Breast epithelium (tissue), 4 donors: ENCODE measurements around the gene PSMB4. TPM values are rescaled to one million over a fixed set of nuclear protein-coding genes. Genes with fewer than 3 reads are reported as not detected.

ENCODE experiments used
- DNase-seq, 2 donors: peaks; one replicate each; pipeline ENCODE4 v3.0.0-alpha.2; 2019; ENCODE audit warnings: low spot score in 2 of 2
- H3K27ac ChIP-seq, 2 donors: fragments of 200-600 bp; sonication (generic) in 1 of 2; one replicate each; pipeline ENCODE4 v1.5.1; 2016 to 2019; ENCODE audit warnings: mild to moderate bottlenecking in 1 of 2
- H3K27me3 ChIP-seq, 2 donors: fragments of 200-600 bp; sonication (generic) in 1 of 2; one replicate each; pipeline versions ENCODE4 v1.5.1 to v1.6.0; 2017 to 2019; ENCODE audit warnings: control low read depth in 1 of 2, mild to moderate bottlenecking in 1 of 2
- H3K36me3 ChIP-seq: fragments of 200-600 bp; one replicate; pipeline ENCODE4 v1.5.1; 2019
- H3K4me1 ChIP-seq, 2 donors: fragments of 200-600 bp; sonication (generic); one replicate each; pipeline ENCODE4 v1.5.1; 2016 to 2019; ENCODE audit warnings: control low read depth in 1 of 2
- H3K4me3 ChIP-seq, 3 donors: fragments of 200-600 bp; sonication (generic); 1 replicate in 2 of 3; 2 replicates in 1 of 3; pipeline ENCODE4 v1.5.1; 2016 to 2019; ENCODE audit warnings: mild to moderate bottlenecking in 3 of 3, moderate library complexity in 2 of 3
- H3K9me3 ChIP-seq, 2 donors: fragments of 200-600 bp; sonication (generic) in 1 of 2; one replicate each; pipeline ENCODE4 v1.5.1; 2016 to 2019; ENCODE audit warnings: control low read depth in 1 of 2
- POLR2A ChIP-seq: fragments of 450-650 bp; IDR thresholded peaks from one replicate; pipeline ENCODE4 v1.6.1; 2016; ENCODE audit warnings: antibody characterized with exemption, mild to moderate bottlenecking, moderate library complexity
- POLR2AphosphoS5 ChIP-seq, 3 donors: sonication (generic); formaldehyde crosslinking; IDR thresholded peaks; one replicate each; pipeline ENCODE4 v1.6.1; 2017; ENCODE audit warnings: antibody characterized with exemption in 3 of 3
- intact Hi-C: fragments of 100-400 bp; cut with DNase I; formaldehyde crosslinking; loops from one replicate; pipeline ENCODE4 v1.15.1; 2023; ENCODE audit warnings: low total_unique reads
- total RNA-seq, 3 donors: library from RNA; depleted of rRNA; stranded (reverse); fragments of >200 nt; gene quantifications; one replicate each; pipeline ENCODE4 v1.1.0, GENCODE V29; 2016
- TF ChIP-seq, protein P1 (sequence below), 3 donors: fragments of 450-650 bp; IDR thresholded peaks; one replicate each; pipeline ENCODE4 v1.5.1; 2016 to 2017; ENCODE audit warnings: antibody characterized with exemption in 3 of 3, mild to moderate bottlenecking in 3 of 3, moderate library complexity in 3 of 3

Gene PSMB4
- total RNA-seq, 3 donors from 2014 or later: 234 to 270 (median 254) TPM

DNA sequence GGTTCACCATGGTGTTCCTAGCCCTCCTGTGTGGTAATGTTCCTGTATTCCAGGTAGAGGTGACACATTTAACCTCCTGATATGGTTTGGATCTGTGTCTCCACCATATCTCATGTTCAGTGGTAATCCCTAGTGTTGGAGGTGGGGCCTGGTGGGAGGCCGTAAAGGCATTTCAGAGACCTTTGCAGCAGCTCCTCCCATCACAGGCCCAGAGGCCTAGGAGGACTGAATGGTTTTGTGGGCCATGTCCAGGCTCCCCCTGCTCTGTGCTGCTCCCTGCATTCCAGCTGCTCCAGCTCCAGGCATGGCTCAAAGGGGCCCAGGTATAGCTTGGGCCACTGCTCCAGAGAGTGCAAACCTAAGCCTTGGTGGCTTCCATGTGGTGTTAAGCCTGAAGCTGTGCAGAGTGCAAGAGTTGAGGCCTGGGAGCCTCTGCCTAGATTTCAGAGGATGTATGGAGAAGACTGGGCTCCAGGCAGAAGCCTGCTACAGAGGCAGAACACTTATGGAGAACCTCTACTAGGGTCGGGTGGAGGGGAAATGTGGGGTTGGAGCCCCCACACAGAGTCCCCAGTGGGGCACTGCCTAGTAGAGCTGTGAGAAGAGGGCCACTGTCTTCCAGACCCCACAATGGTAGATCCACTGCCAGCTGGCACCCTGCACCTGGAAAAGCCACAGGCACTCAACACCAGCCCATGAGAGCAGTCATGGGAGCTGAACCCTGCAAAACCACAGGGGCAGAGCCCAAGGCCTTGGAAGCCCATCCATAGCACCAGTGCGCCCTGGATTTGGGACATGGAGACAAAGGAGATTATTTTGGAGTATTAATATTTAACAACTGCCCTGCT, 36.8 kb upstream of the PSMB4 start:
- no peak for TF ChIP-seq POLR2A
- TF ChIP-seq, protein P1, sequence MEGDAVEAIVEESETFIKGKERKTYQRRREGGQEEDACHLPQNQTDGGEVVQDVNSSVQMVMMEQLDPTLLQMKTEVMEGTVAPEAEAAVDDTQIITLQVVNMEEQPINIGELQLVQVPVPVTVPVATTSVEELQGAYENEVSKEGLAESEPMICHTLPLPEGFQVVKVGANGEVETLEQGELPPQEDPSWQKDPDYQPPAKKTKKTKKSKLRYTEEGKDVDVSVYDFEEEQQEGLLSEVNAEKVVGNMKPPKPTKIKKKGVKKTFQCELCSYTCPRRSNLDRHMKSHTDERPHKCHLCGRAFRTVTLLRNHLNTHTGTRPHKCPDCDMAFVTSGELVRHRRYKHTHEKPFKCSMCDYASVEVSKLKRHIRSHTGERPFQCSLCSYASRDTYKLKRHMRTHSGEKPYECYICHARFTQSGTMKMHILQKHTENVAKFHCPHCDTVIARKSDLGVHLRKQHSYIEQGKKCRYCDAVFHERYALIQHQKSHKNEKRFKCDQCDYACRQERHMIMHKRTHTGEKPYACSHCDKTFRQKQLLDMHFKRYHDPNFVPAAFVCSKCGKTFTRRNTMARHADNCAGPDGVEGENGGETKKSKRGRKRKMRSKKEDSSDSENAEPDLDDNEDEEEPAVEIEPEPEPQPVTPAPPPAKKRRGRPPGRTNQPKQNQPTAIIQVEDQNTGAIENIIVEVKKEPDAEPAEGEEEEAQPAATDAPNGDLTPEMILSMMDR (IDR thresholded peaks at IDR 0.05): no peak
- TF ChIP-seq POLR2AphosphoS5 (IDR thresholded peaks at IDR 0.05): no peak
- Histone ChIP-seq H3K27ac (no peak overlapping the region), H3K27me3 (no peaks in the 10 kb centered on the region), H3K9me3 (peaks cover 9 to 14% of the 10 kb centered on the region in 2 donors), H3K4me1 (no peaks in the 10 kb centered on the region), H3K4me3 (no peak overlapping the region), H3K36me3 (no peaks in the 10 kb centered on the region)
- intact Hi-C loops: no loop called here
- no peak for DNase-seq

DNA sequence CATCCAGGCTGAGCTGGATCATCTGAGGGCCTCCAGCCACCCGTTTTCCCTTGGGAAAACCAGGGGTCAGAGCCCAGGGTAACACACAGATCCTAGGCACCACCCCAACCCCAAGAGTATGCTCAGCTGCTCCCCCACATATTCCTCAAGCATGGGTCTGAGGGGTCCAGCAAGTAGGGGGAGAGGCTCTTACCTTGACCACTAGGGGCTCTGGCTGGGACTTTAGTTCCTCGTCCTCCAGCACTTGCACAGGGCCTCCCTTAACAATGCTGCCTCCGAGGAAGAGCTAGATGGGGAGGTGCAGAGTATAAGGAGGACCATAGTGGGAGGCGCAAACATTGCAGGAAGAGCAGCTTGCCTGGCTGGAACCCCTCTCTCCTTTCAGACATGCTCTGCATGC, 34.4 kb upstream of the PSMB4 start:
- TF ChIP-seq POLR2A (no peak), POLR2AphosphoS5 (IDR thresholded peaks at IDR 0.05) (no peak)
- TF ChIP-seq, protein P1 (IDR thresholded peaks at IDR 0.05): no peak
- Histone ChIP-seq H3K4me3 (no peak overlapping the region), H3K9me3 (peaks cover 9 to 14% of the 10 kb centered on the region in 2 donors), H3K4me1 (peaks cover 0 to 4% of the 10 kb centered on the region in 2 donors), H3K36me3 (no peaks in the 10 kb centered on the region), H3K27me3 (no peaks in the 10 kb centered on the region), H3K27ac (no peak overlapping the region)
- intact Hi-C loops: no loop called here
- no peak for DNase-seq

DNA sequence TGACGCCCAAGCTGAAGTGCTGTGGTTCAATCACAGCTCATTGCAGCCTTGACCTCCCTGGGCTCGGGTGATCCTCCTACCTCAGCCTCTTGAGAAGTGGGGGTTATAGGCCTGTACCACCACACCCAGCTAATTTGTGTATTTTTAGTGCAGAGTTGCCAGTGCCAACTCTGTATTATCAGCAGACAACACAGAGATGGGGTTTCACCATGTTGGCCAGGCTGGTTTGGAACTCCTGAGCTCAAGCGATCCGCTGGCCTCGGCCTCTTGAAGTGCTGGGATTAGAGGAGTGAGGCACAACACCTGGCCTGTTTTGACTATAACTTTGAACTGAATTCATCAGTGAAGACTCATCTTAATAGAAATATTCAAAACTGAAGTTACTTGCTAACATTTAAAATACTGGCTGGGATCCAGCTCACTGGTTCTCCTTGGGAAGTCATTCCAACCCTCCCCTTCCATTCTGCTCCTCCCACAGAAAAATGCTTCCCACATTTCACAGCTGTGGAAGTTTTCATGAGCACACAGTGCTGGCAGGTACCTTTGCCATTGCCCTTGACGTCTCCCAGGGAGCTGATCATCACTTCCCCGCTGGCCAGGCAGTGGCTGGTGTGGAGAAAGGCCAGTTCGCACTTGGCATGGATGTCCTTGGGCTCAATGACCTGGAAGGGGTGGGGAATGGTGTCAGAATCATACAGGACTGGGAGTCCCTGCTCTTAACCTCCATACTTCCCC, 31.5 kb upstream of the PSMB4 start:
- H3K27ac ChIP-seq: peak overlapping the region; percentile 57 to 66
- H3K27me3 ChIP-seq: no peaks in the 10 kb centered on the region
- intact Hi-C loops: no loop called here
- H3K9me3 ChIP-seq: peaks cover 2 to 4% of the 10 kb centered on the region in 2 donors
- no peaks in the 10 kb centered on the region for H3K36me3 ChIP-seq
- H3K4me3 ChIP-seq: no peak overlapping the region
- no peak for DNase-seq
- H3K4me1 ChIP-seq: peaks cover 0 to 9% of the 10 kb centered on the region in 2 donors
- TF ChIP-seq POLR2A (no peak), POLR2AphosphoS5 (IDR thresholded peaks at IDR 0.05) (no peak)
- TF ChIP-seq, protein P1 (IDR thresholded peaks at IDR 0.05): no peak

DNA sequence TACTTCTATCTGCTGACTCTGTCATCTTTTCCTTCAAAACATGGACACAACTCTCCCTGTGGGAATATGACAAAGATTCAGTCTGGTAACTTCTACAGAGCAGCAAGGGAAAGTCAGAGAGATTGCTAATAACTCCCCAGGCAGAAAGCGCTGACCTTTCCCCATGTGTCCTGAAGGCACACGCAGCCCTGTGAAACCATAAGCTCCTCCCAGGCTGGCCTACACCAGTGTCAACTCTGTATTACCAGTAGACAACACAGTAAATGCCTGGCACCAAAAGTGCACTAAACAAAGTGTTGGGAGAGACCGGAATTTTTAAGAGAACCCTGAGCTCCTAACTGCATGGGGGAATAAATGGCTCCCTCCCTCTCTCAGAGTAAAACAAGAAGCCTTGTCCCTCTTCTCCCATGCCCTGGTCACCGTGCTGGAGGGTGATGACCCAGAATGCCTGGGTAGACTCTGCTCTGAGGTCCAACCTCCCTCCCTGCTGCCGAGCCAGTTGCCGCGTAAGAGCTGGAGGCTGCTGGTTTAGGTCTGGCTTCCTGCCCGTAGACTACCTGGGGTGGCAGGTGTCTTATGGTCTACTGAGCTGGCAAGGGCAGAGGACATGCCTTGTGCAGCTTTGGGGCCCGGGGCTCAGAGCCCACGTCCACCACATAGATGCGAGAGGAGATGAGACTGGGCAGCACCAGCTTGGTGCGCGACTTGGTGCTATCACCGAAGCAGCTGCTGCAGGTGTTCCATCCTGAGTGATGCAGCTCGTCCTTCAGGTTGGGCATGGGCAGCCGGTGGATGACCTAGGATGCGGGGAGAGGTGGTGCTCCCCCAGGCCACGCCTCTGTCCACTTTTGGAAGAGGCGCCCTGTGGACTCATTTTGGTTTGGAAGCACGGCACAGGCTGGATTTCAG, 30.7 kb upstream of the PSMB4 start:
- Histone ChIP-seq H3K27me3 (no peaks in the 10 kb centered on the region), H3K4me3 (no peak overlapping the region), H3K36me3 (no peaks in the 10 kb centered on the region), H3K4me1 (peaks cover 0 to 9% of the 10 kb centered on the region in 2 donors), H3K9me3 (no peaks in the 10 kb centered on the region), H3K27ac (peak overlapping the region; percentile 57 to 66)
- intact Hi-C loops: no loop called here
- TF ChIP-seq POLR2AphosphoS5 (IDR thresholded peaks at IDR 0.05) (no peak), POLR2A (no peak)
- TF ChIP-seq, protein P1 (IDR thresholded peaks at IDR 0.05): no peak
- no peak for DNase-seq
